Measurements from ENCODE around the gene RAB28.

The RAB28 gene

DNA sequence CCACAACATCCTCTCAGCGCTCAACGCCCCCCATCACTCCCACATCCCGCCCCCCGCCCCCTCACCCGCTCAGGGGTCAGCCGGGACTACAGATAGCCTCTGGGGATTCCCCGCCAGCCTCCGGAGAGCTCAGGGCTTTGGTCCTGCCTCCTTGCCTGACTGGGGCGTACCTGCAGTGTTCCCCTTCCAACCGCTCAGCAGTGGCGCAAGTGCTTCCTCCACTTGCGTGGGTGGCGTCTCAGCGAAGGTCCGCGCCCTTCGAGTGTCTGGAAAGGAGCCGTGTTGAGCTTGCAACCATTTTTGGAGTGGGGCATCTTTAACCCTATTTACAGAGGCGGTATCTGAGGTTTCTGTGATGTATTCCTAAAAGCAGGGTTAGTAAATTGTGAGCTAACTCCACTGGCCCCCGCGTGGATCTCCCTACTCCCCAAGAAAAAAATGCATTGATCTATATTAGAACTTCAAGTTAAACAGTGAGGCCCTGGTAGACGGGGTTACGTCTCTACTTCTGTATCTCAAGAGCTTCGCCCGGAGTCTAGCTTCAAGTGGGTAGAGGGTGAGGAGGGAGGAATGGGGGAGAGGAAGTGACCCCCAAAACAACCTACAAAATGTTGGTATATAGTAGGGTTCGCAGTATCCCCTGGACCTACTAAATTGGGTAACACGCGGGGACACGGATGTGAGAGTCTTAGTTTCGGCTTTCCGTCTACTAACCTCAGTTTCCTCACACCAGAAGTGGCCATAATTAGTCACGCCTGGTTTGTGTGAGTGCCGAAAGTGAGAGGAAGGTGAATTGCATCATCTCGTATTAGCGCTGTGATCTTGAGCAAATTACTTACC lies 44.1 kb upstream of the RAB28 start:
- POLR2A ChIA-PET: no interaction called here

DNA sequence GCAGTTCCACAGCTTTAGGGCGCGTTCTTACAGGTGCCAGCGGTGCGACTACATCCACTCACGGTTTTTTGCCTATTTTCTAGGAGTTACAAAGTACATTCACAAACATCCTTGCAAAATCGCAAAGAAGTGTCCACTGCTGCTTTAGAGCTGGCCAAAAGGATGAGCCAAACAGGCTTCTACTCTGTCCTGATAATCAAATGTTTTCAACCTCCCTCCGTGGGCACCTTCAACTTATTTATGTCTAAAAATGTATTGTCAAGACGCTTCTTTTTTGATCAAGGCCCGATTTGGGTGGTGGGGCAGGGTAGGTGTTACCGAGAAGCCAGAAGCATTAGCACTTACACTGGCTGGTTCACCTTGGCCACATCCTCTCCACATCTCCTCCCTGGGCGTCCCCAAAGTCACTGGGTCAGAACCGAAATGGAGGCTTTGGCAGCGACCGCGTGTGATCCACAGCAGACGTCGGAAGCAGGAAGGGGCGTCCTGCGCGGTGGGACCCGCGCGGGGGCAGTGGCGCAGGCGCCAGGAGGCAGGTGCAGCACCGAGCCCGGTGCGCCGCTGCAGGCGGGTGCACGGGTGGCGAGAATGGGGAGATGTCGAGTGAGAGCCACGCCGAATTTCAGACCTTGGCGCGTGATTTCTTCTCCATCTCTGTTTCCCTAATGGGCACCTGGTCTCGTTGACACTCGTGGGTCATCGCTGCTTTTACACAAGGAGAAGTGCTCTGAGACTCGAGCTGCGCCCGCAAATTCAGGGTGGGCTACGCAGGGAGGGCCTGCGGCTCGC lies 43.2 kb upstream of the RAB28 start:
- CTCF ChIA-PET: interaction anchor here (1.1 to 3.2 kb wide), 3 partner anchors 10 to 674 kb away, joined by 3 to 9 read pairs (median 4); no protein-coding TSS in a partner anchor
- POLR2A ChIA-PET: no interaction called here

More for the DNA sequence above, 44.1 kb upstream of the RAB28 start:
- DNase-seq (ENCODE audit: extremely low spot score): peak; percentile 75
- TF ChIP-seq, protein P1, sequence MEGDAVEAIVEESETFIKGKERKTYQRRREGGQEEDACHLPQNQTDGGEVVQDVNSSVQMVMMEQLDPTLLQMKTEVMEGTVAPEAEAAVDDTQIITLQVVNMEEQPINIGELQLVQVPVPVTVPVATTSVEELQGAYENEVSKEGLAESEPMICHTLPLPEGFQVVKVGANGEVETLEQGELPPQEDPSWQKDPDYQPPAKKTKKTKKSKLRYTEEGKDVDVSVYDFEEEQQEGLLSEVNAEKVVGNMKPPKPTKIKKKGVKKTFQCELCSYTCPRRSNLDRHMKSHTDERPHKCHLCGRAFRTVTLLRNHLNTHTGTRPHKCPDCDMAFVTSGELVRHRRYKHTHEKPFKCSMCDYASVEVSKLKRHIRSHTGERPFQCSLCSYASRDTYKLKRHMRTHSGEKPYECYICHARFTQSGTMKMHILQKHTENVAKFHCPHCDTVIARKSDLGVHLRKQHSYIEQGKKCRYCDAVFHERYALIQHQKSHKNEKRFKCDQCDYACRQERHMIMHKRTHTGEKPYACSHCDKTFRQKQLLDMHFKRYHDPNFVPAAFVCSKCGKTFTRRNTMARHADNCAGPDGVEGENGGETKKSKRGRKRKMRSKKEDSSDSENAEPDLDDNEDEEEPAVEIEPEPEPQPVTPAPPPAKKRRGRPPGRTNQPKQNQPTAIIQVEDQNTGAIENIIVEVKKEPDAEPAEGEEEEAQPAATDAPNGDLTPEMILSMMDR (IDR thresholded peaks at IDR 0.05; ENCODE audit: control extremely low read depth, extremely low read depth, low read depth, missing control alignments): no peak
- CTCF ChIA-PET: interaction anchor here (1.1 to 3.2 kb wide), 4 partner anchors 9 to 675 kb away, joined by 3 to 9 read pairs (median 4); no protein-coding TSS in a partner anchor

DNA sequence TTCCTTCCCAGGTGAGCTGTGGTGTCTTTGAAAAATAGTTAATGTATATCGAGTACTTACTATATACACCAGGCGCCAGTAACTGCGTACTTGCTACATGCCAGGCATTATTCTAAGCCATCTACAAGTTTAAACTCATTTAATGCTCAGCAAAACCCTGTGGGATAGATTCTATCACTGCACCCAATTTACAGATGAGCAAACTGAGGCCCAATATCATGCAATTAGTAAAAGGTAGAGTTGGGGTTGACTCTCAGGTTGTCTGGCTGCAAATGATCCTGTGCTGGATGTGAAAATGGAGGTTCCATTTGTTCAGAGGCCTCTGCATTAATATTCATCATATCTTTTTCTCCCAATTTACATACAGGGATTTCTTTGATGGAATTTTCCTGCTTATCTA lies 42.5 kb upstream of the RAB28 start:
- TF ChIP-seq, protein P1 (IDR thresholded peaks at IDR 0.05; ENCODE audit: control extremely low read depth, extremely low read depth, low read depth, missing control alignments): no peak
- ChIA-PET CTCF (interaction anchor here (1.5 to 3.2 kb wide), 3 partner anchors 10 to 792 kb away, joined by 5 to 9 read pairs (median 6); no protein-coding TSS in a partner anchor), POLR2A (no interaction called here)
- DNase-seq (ENCODE audit: extremely low spot score): no peak

More for the DNA sequence above, 43.2 kb upstream of the RAB28 start:
- TF ChIP-seq, protein P1 (IDR thresholded peaks at IDR 0.05; ENCODE audit: control extremely low read depth, extremely low read depth, low read depth, missing control alignments): no peak
- DNase-seq (ENCODE audit: extremely low spot score): peak; percentile 29

DNA sequence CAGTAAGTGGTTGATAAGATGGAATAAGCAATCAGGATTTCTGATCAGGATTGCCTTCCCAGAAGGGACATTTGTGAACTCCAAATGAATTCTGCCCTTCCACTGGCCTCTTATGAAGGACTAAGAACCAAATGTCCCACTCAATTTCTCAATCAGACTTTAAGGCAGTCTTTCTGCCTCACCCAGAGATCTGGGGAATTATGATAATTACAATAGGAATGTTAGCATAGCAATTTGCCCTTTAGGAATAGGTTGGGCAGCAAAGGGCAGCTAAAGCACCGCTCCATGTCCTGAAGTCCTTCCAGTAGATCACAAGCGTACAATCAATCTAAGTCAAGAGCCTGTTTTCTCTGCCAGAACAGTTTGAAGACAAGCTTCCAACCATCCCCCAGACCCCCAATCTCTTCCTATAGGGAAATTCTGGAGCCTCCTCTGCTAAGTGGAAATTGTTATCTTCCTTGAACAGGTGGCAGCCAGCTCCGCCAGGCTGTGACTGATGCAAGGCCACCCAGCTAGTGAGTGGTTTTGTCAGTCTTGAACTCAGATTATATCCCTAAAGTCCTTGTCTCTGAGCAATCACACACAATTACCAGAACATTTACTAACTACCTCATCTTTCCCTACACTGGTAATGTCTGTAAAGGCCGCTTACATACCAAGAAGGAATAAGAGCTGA lies 41.6 kb upstream of the RAB28 start:
- POLR2A ChIA-PET: no interaction called here
- CTCF ChIA-PET: interaction anchor here (1.3 to 3.2 kb wide), 4 partner anchors 11 to 791 kb away, joined by 3 to 9 read pairs (median 6); no protein-coding TSS in a partner anchor
- TF ChIP-seq, protein P1 (IDR thresholded peaks at IDR 0.05; ENCODE audit: control extremely low read depth, extremely low read depth, low read depth, missing control alignments): no peak
- no peak for DNase-seq (ENCODE audit: extremely low spot score)

DNA sequence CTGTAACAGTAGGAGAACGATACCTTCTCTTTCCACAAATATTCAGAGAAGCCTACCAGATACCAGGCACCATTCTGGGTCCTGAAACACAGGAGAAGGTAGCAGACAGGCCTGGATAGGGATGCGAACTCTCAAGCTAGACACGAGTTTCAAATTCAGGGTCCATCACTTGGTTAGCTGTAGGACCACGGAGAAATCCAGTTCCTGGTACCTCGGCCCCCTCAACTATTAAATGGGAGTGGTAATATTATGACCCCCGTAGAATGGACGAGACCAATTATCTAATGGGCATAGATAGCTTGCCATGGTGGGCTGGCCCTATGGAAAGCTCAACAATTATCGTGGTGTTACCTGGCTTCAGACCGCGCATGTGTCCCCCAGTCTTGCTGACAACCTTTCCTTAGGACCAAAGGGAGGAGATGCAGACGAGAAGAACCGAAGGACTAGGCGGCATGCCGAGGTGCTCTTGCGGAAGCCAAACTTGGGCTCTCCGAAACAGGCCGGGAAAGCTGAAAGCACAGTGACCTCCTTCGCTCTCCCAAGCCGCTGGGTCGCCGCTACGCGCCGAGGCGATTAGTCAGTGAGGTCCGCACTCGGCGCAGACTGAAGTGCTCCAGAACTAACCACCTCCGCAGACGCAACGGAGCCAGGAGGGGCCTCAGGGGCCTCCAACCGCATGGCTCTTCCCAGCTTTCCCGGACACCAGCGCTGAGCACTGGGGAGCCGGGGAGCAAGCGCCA lies 40.5 kb upstream of the RAB28 start:
- TF ChIP-seq, protein P1 (IDR thresholded peaks at IDR 0.05; ENCODE audit: control extremely low read depth, extremely low read depth, low read depth, missing control alignments): no peak
- CTCF ChIA-PET: interaction anchor here (0.9 to 3.3 kb wide), 5 partner anchors 12 to 672 kb away, joined by 3 to 7 read pairs (median 5); no protein-coding TSS in a partner anchor
- DNase-seq (ENCODE audit: extremely low spot score): peak; percentile 10
- POLR2A ChIA-PET: no interaction called here

Data from GM10248 (cell line).